A549 treated with dexamethasone at 1 μM for 4 hours (cell line): ENCODE results near the gene TK1. TPM values are rescaled to one million over a fixed set of nuclear protein-coding genes. Genes with fewer than 3 reads are reported as not detected.

ENCODE experiments used
- total RNA-seq: library from RNA; stranded (reverse); fragments of 200-300 nt; extraction: Qiagen RNA extraction; gene quantifications from 5 replicates; pipeline ENCODE4 v1.2.3, GENCODE V29; 2022

Gene TK1
- 193 to 278 TPM (median 209 TPM) in 5 replicates for total RNA-seq

GRCh38 chr17:78186692-78187595 is at the start of gene TK1, which contains the start of gene AFMID:
Gene TK1, minus strand, starts transcription at chr17:78187052. Its CDS starts 58 bp downstream, at chr17:78186994.
Gene AFMID, plus strand, starts transcription at chr17:78187362. Its CDS starts 9 bp downstream, at chr17:78187371.

DNA sequence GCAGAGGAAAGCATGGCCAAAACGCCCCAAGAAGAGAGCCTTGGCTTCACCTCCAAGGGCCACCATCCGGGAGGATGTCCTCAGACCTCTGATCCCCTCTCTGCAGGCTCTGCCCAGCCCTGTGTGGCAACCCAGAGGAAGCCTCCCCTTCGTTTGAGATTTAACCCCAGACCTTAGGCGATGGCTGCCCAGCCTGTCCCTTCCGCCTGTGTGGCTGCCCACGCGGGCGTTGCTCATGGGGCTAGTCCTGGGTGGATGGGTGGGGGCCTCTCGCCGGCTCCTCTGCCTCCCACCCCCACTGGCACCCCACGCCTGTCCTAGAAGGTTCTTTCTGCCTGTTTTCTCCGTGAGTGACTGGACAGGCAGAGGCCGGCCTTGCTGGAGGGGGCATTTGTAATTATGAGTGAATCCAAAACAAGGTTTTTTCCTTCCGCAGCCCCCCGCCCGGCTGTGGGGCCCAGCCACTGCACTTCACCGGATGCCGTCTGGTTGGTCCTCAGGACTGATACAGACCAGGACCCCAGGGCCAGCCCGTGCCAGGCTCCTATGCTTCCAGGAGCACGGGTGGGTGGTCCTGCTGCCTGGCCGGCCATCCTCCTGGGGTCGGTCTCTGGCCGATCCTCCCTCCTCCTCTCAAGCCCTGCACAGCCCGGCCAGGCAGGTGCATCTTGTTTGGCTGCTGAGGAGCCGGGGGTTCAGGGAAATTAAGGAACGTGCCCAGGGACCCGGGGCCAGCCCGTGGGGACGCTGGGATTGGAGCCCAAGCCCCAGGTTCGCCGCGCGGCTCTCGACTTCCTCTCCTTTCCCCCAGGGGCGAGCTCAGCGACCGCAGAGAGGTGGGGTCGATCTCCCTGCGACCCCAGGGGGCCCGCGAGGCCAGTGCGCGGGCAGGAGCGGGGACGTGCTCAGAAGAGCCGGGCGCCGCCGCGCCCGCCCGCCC is 44.4 kb upstream of the TK1 start, which contains the start of gene TMEM235:
TMEM235 (plus strand) TSS at position 636 of the 940 bp plus-strand sequence. CDS start 393 bp downstream, outside the sequence.

DNA sequence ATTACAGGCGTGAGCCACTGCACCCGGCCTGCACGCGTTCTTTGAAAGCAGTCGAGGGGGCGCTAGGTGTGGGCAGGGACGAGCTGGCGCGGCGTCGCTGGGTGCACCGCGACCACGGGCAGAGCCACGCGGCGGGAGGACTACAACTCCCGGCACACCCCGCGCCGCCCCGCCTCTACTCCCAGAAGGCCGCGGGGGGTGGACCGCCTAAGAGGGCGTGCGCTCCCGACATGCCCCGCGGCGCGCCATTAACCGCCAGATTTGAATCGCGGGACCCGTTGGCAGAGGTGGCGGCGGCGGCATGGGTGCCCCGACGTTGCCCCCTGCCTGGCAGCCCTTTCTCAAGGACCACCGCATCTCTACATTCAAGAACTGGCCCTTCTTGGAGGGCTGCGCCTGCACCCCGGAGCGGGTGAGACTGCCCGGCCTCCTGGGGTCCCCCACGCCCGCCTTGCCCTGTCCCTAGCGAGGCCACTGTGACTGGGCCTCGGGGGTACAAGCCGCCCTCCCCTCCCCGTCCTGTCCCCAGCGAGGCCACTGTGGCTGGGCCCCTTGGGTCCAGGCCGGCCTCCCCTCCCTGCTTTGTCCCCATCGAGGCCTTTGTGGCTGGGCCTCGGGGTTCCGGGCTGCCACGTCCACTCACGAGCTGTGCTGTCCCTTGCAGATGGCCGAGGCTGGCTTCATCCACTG is 27.3 kb upstream of the TK1 start, which contains the start of gene BIRC5:
BIRC5 (plus strand) TSS at position 238 of the 690 bp plus-strand sequence; CDS start at position 302, 64 bp downstream.

DNA sequence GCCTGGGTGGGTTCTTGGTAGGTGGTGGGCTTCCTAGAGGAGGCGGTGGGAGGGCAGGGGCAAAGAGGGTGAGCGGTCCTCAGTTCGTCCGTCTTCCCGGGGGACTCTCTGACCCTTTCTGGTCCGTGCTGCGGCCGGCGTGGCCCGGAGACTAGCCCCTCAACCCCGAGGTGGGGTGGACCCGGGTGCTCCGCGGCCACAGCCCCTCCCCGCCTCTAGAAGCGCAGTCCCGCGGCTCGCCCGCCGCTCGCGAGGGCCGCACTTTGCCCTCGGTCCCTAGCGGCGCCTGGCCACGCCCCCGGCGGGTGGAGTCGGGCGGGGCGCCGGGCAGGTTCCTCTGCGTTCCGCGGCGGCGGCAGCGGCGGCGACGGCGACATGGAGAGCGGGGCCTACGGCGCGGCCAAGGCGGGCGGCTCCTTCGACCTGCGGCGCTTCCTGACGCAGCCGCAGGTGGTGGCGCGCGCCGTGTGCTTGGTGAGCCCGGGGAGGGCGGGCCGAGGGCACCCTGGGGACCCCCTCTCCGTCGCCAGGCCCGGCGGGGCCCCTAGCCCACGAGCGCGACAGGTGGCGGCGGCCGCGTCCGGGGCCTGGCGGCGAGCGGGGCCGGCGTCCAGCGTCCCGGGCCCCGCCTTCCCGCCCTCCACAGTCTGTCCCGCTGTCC is 18.5 kb downstream of the TK1 start, which contains the start of gene SYNGR2:
SYNGR2 (plus strand) TSS at position 340 of the 661 bp plus-strand sequence; CDS start at position 376, 36 bp downstream.

DNA sequence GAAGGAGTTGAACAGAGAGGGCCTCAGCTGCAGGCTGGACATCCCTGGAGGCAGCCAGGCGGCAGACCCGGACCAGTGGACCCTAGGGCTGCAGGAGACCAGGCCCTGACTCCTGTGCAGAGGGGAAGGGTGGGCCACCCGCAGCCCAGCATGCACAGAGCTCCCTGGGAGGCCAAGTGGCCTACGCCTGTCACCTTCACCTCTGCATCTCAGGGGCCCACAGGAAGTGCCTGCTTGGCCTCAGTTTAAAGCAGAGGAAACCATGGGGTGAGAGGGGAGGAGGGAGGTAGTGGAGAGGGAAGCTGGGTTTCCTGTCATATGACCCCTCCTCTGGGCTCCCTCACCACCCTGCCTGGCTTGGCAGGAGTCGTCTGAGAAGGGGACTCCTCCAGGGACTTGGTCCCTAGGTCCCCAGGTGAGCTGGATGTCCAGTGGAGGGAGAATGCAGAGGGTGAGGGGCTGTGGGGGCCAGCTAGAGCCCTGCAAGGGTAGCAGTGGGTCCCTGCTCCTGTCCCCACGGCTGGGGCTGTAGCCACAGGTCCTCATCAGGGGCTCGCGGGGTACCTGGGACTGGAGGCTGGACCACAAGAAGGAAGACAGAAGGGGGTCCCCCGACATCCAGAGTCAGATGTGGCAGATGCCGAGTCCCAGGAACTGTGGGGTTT is 56.3 kb downstream of the TK1 start, which contains the start of gene TMC8:
TMC8 (plus strand) TSS at position 335 of the 665 bp plus-strand sequence. CDS start 818 bp downstream, outside the sequence.

GRCh38 chr17:78128551-78129350 is 58.1 kb downstream of the TK1 start, which contains the start of gene TMC6:
Gene TMC6, minus strand, starts transcription at chr17:78128755. Its CDS starts 1,923 bp downstream, at chr17:78126832.

Other genes starting within 250 kb of the TK1 start
- gene TNRC6C, start 228.3 kb downstream of the TK1 start, total RNA-seq, result 1.5 to 3.9 TPM (median 3.4 TPM) in 5 replicates
- gene TMC6, start 58.3 kb downstream of the TK1 start, total RNA-seq, result 6.9 to 11.5 TPM (median 10.3 TPM) in 5 replicates
- gene TMC8, start 56.3 kb downstream of the TK1 start, total RNA-seq, result 0.14 to 0.45 TPM (median 0.18 TPM) in 5 replicates
- not detected in 5 replicates for gene C17orf99, start 40.7 kb downstream of the TK1 start, total RNA-seq
- 114 to 204 TPM (median 178 TPM) in 5 replicates for gene SYNGR2, start 18.5 kb downstream of the TK1 start, total RNA-seq
- gene AFMID, start 310 bp upstream of the TK1 start, total RNA-seq, result 37.6 to 51.2 TPM (median 41.4 TPM) in 5 replicates
- gene BIRC5, start 27.2 kb upstream of the TK1 start, total RNA-seq, result 94.4 to 106 TPM (median 104 TPM) in 5 replicates
- not detected in 5 replicates for gene TMEM235, start 44.6 kb upstream of the TK1 start, total RNA-seq
- 24.9 to 33.0 TPM (median 30.6 TPM) in 5 replicates for gene SOCS3, start 173.0 kb upstream of the TK1 start, total RNA-seq
- gene PGS1, start 191.6 kb upstream of the TK1 start, total RNA-seq, result 18.0 to 24.0 TPM (median 22.9 TPM) in 5 replicates